NCI-H1694 treated with DMSO at 0.1 percent for 48 hours (cell line): ENCODE results near the gene CYP4V2.
"Not testable (repeated sequence)": the region's sequence is repeated elsewhere in the genome, so short reads cannot be mapped to it uniquely, and the experiment has no call there.

Experiments
- DNase-seq: peaks from one replicate; lab custom pipeline; 2025; lab: John Stamatoyannopoulos, UW

The CYP4V2 gene

GRCh38 chr4:186234367-186234766 is 43.0 kb downstream of the CYP4V2 start:
- no peak for DNase-seq

- DNase-seq: no peak
Observed at GRCh38 chr4:186236126-186236525, 44.8 kb downstream of the CYP4V2 start.

GRCh38 chr4:186240452-186240847 is 49.1 kb downstream of the CYP4V2 start:
- no peak for DNase-seq

GRCh38 chr4:186240848-186241491 is 49.6 kb downstream of the CYP4V2 start:
- DNase-seq: peak; percentile 99

- DNase-seq: no peak
Observed at GRCh38 chr4:186241616-186242015, 50.2 kb downstream of the CYP4V2 start.

GRCh38 chr4:186242031-186242430 is 50.7 kb downstream of the CYP4V2 start:
- DNase-seq: not testable (repeated sequence)

- DNase-seq: no peak
Observed at GRCh38 chr4:186243331-186243730, 52.0 kb downstream of the CYP4V2 start.

GRCh38 chr4:186244835-186245234 is 53.5 kb downstream of the CYP4V2 start:
- no peak for DNase-seq

- DNase-seq: not testable (repeated sequence)
Observed at GRCh38 chr4:186247062-186247752, 55.8 kb downstream of the CYP4V2 start.

GRCh38 chr4:186248643-186249042 is 57.3 kb downstream of the CYP4V2 start:
- no peak for DNase-seq

- no peak for DNase-seq
Observed at GRCh38 chr4:186249785-186250754, 58.7 kb downstream of the CYP4V2 start.

- no peak for DNase-seq
Observed at GRCh38 chr4:186250760-186251159, 59.4 kb downstream of the CYP4V2 start.

GRCh38 chr4:186255122-186255521 is 63.8 kb downstream of the CYP4V2 start:
- DNase-seq: no peak

- DNase-seq: no peak
Observed at GRCh38 chr4:186258216-186258811, 66.9 kb downstream of the CYP4V2 start.

GRCh38 chr4:186260117-186260503 is 68.7 kb downstream of the CYP4V2 start:
- no peak for DNase-seq
